Hematopoietic multipotent progenitor cell treated with erythropoietin and hydrocortisone succinate and interleukin-3 and kit ligand, for 17 days (in vitro differentiated cells): ENCODE measurements around the gene ZNF317.
"Not testable (repeated sequence)": the region's sequence is repeated elsewhere in the genome, so short reads cannot be mapped to it uniquely, and the experiment has no call there.

Experiments used
- DNase-seq: peaks from one replicate; pipeline ENCODE4 v3.0.0-alpha.2; 2015; ENCODE audit warnings: low spot score

The ZNF317 gene

DNA sequence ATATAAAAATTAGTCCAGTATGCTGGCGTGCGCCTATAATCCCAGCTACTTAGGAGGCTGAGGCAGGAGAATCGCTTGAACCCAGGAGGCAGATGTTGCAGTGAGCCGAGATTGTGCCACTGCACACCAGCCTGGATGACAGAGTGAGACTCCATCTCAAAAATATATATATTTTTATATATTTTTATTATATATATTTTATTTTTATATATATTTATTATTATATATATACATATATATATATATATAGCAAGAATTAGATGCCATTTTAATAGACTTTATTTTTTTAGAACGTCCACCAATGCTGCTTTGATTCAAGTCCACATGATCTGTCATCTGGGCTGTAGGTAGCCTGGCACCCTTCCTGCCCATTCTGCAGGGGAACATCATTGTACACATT is 35.1 kb downstream of the ZNF317 start:
- DNase-seq, result no peak

DNA sequence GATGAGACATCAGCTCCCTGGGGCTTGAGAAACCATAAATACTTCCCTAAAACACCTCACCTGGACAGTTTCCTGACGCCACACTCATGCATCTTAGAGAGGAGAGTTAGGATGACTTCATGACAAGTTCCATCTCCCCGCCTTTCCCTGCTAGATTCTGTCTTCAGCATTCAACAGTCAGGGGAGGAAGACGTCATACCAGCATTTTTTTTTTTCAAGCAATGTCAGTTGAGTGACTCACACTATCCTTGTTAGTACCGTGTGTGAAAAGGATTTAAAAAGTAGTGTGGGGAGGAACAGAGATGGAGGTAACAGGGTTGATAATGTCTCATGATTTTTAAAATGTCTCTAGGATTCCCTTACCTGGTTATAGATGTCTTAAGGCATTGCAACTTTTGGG is 38.7 kb downstream of the ZNF317 start, which contains the start of gene OR7D2:
Gene OR7D2, plus strand, starts transcription at position 79 of the 400 bp plus-strand sequence. CDS start 6,803 bp downstream, outside the sequence.
- DNase-seq, result no peak

DNA sequence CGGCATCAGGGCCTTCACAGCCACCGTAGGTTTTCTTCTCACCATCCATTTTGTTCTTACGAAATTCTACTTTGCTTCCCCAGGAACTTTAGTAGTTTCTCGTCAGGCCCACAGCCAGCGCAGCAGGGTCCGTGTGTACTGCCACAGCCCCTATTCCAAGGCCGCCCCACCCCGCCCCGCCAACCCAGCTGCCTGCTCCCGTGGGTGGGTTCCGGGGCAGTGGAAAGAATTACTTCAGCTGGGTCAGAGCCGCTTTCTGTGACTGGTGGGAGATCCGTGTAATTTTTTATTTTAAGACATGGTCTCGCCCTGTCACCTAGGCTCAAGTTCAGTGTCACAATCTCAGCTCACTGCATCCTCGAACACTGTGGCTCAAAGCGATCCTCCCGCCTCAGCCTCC is 42.8 kb downstream of the ZNF317 start:
- DNase-seq, result no peak

- no peak for DNase-seq
These were observed 47.0 kb downstream of the ZNF317 start for GRCh38 chr19:9187191-9187590.

DNA sequence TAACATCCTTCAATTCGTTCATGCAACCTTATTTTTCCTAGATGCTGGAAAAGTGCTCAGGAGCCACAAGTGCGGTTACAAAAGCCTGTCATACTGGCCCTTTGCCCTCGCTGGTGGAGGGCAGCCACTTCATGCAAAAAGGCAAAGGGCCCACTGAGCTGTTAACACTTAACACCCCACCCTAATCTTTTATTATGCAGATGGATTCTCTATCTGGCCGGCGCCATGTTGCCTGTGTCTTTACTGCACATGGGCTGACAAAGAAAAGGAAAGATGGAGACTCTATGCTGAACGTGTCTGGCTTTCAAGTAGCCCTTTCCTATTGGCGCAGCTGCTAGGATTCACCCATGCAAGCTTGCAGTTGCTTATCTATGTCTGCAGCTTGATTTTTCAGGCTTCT is 49.3 kb downstream of the ZNF317 start:
- DNase-seq, result no peak

DNA sequence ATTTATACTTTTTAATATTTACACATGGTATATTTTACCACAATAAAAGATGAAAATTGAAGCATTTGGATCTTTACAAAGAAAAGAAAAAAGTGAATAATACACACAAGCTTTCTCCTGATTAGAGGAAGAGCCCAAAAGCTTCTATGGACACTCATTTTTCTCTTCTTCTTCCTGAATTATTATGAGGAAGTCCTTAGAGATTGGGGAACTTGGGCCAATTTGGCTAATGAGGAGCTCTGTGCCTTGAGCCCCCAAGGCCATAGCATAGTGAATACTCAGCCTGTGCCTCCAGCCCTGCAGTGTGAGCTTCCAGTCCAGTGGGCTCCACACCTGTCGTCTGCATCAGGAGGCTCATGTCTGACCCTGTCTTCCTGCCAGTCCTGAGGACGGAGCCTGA is 57.8 kb downstream of the ZNF317 start:
- DNase-seq, result not testable (repeated sequence)

DNA sequence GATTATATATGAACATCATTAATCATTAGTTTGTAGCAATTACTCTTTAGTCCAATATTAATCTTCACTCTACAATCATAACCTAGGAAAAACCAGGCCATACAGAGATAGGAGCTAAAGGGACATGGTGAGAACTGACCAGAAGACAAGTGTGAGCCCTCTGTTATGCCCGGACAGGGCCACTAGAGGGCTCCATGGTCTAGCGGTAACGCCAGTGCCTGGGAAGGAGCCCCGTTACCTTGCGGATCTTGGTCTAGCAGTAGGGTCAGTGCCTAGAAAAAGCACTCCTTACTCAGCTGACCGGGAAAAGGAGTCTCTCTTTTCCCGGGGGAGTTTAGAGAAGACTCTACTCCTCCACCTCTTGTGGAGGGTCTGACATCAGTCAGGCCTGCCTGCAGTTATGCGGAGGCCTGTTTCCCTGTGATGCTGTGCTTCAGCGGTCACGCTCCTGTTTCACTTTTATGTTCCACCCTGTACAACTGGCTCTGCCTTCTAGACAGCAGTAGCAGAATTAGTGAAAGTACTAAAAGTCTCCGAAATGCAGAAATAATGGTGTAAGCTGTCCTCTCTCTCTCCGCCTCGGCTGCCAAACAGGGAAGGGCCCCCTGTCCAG is 65.4 kb downstream of the ZNF317 start:
- DNase-seq, result peak; percentile 37
